HG02610 (cell line): ENCODE results near the gene PLAAT1.

Experiments
- ATAC-seq: cut with Tn5 transposase; IDR thresholded peaks from one replicate; pipeline ENCODE4 v1.9.1; 2021; ENCODE audit warnings: mild to moderate bottlenecking, moderate library complexity; ENCODE audit not compliant: unreplicated experiment

The PLAAT1 gene

DNA sequence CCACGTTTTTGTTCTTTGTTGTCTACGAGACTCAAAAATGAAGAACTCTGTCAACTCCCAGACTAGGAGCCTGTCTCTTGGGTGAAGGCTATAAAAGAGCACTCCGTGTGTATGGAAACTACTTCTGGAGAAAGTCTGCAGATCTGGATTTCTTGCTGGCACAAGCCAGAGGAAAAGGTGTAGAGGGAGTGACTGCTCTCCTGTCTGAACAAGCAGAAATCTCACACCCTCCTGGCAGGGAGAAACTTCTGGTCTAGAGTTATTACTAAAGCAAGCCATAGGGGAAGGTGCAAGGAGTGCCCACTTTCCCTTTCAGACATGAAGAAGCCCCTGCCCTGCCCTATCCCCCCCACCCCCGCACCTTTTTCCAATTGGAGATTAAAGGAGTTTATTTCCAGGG, 9.5 kb downstream of the PLAAT1 start:
- no peak for ATAC-seq

GRCh38 chr3:193253986-193254660, 13.1 kb downstream of the PLAAT1 start:
- ATAC-seq = no peak

DNA sequence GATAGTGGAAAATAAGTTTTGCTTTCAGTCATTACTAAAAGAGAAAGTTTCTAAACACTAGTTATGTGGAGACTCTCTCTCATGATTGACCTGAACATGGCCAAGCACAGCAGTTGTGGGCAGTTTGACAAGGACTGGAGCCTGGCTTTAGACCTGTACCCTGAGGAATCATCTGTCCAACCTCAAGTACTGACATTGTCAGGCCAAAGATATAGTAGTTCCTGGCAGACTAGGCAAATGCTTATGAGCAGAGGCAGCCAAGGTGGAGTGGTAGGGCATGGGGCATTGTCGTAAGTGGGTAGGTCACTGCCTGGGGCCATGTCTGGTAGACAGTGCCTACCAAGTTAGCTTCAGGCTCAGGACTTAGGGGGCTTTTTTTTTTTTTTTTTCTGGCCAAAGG, 20.9 kb downstream of the PLAAT1 start:
- no peak for ATAC-seq

- no peak for ATAC-seq
Observed at GRCh38 chr3:193262707-193263106, 21.7 kb downstream of the PLAAT1 start.

- no peak for ATAC-seq
Observed at GRCh38 chr3:193269343-193270028, 28.5 kb downstream of the PLAAT1 start.

DNA sequence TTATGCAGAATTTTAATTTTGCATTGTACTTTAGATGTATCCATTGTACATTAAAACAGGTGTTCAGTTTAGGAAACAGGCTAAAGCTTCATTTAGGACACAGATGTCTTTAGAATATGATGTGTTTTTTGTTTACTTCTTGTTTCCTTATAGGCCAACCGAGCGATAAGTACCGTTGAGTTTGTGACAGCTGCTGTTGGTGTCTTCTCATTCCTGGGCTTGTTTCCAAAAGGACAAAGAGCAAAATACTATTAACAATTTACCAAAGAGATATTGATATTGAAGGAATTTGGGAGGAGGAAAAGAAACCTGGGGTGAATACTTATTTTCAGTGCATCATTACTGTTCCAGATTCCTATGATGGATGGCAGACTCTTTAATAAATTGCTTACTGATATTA, 29.4 kb downstream of the PLAAT1 start:
- no peak for ATAC-seq

- no peak for ATAC-seq
Observed at GRCh38 chr3:193271101-193271840, 30.2 kb downstream of the PLAAT1 start.

- ATAC-seq = no peak
Observed at GRCh38 chr3:193292386-193292785, 51.4 kb downstream of the PLAAT1 start.

DNA sequence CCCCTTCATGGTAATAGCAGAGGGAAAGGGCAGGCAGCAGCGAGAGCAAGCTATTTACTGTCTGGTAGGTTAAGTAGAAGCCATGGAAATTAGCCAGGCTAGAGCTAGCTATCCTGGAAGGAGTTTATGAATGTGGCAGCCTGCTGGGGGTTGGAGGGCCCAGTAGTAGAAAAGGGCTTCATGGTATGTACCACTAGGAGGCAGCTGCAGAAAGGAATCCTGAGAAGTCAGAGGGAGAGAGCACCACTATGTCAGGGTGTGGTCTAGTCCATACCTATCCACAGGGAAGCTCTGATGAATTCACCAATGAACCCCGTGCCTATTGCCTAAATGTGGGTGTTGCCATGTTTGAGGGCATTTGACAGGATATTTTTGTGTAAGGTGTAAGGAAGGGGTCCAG, 55.0 kb downstream of the PLAAT1 start:
- ATAC-seq = no peak

- ATAC-seq = no peak
Observed at GRCh38 chr3:193297421-193297820, 56.4 kb downstream of the PLAAT1 start.

DNA sequence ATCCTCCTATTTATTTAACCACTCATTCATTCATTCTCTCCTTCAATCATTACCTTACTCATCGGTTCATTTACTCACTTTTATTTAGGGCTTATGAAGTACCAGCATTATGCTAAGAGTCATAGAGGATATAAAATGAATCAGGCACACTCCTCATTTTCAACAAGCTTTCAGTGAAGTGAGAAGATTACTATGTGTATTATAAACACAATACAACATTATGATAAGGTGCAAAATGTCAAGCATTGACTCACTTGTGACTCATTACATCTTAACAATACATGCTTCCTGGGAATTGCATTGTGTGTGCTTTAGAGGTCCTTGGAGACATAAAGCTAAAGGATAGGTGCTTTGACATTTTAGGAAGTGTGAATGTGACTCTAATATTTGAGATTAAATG, 60.4 kb downstream of the PLAAT1 start:
- ATAC-seq = no peak

- ATAC-seq = no peak
Observed at GRCh38 chr3:193305356-193305755, 64.3 kb downstream of the PLAAT1 start.

GRCh38 chr3:193310914-193311723, 70.1 kb downstream of the PLAAT1 start:
- ATAC-seq = no peak

DNA sequence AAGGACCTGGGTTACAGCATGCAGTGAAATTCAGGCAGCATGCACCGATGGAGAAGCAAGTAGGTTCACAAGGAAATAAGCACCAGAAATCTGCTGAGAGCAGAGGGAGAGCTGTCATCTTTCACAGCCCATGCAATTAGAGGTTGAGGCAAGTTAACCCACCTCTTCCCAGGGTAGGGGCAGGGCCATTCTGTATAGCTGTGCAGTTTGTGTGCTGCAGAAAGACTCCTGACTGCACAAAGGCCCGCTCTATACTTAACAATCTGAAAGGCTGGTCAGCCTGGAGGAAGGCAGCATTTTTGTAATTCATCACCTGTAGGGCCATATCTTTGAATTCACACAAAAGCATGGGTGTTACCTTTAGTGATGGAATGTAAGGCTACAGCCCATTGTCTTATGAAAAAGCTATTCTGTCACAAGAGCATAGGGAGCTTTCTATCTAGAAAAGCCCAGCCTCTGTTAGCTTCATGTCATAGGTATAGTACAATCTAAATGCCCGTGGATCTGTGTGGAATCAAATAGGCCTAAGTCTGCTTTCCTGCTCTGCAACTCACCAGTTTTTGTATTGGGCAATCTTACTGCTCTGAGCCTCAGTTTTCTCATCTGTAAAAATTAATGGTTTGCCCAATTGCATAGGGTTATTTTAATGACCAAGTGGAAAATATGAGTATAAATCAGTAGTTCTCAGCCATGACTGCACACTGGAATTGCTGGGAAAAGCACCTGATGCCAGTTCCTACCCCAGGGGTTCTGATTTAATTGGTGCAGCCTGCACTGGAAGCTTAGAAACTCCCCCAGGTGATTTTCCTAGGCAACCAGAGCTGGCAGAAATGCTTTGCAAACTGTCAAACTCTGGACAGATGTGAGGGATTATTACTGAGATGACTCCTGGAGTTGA, 72.3 kb downstream of the PLAAT1 start:
- no peak for ATAC-seq

- no peak for ATAC-seq
Observed at GRCh38 chr3:193314161-193314560, 73.1 kb downstream of the PLAAT1 start.

GRCh38 chr3:193317682-193318300, 76.8 kb downstream of the PLAAT1 start:
- no peak for ATAC-seq
